Measurements from ENCODE around the gene ZBTB6. TPM values are rescaled to one million over a fixed set of nuclear protein-coding genes. Genes with fewer than 3 reads are reported as not detected.

ZBTB6 gene
- polyA plus RNA-seq, 1 donor (not counting 4 experiments of a cell fraction or from before 2014, with no cell fraction given): 7.3 TPM

DNA sequence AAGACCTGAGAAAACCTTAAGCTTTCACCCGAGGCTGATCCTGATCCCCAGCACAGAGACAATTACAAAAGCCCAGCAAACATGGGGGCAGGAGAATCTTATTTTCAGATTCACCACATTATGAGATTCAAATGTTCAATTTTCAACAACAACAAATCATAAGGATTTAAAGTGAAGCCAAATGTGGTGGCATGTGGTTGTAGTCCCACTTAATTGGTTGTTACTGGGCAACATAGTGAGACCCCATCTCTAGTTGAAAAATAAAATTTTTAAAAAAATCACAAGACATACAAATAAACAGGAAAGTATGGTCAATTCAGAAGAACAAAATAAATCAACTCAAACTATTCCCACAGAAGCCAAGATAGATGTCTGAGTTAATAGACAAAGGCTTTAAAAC is 23.8 kb upstream of the ZBTB6 start:
- H3K9me3 ChIP-seq (ENCODE audit: control insufficient read depth, low read depth, low read length): no peaks in the 10 kb centered on the region
- no peaks in the 10 kb centered on the region for H3K27me3 ChIP-seq (ENCODE audit: control insufficient read depth, extremely low read depth, insufficient read depth, low read length)
- H3K4me3 ChIP-seq (ENCODE audit: control insufficient read depth in 2 of 3, extremely low read depth in 1 of 3, insufficient read depth in 2 of 3, low read depth in 1 of 3, low read length in 3 of 3): no peak overlapping the region
- FAIRE-seq (no peak), DNase-seq (ENCODE audit: low read depth, low spot score) (no peak)
- no peak overlapping the region for H3K9ac ChIP-seq (ENCODE audit: control insufficient read depth, extremely low read depth, insufficient read depth, low read length)
- H2AFZ ChIP-seq (ENCODE audit: control insufficient read depth, low read length): no peak overlapping the region
- H3K9me1 ChIP-seq (ENCODE audit: control insufficient read depth, extremely low read depth, insufficient read depth, low read length): no peaks in the 10 kb centered on the region
- no peak overlapping the region for H3K4me2 ChIP-seq (ENCODE audit: control insufficient read depth, extremely low read depth, insufficient read depth, low read depth, low read length)
- peaks cover 9% of the 10 kb centered on the region for H3K4me1 ChIP-seq (ENCODE audit: control insufficient read depth, extremely low read depth, insufficient read depth, low read length)
- H3K79me2 ChIP-seq (ENCODE audit: control insufficient read depth, insufficient read depth, low read length): peaks cover 42% of the 10 kb centered on the region
- peaks cover 0 to 2% of the 10 kb centered on the region in 2 experiments for H3K36me3 ChIP-seq (ENCODE audit: control insufficient read depth in 2 of 2, extremely low read depth in 1 of 2, insufficient read depth in 2 of 2, low read length in 2 of 2)
- dilution Hi-C loops (cut with MboI; ENCODE audit: extremely low pct_ligation_motif_present, low sequenced_read_pairs): no loop called here
- H4K20me1 ChIP-seq (ENCODE audit: control insufficient read depth, extremely low read depth, insufficient read depth, low read length): no peaks in the 10 kb centered on the region
- TF ChIP-seq, protein P1, sequence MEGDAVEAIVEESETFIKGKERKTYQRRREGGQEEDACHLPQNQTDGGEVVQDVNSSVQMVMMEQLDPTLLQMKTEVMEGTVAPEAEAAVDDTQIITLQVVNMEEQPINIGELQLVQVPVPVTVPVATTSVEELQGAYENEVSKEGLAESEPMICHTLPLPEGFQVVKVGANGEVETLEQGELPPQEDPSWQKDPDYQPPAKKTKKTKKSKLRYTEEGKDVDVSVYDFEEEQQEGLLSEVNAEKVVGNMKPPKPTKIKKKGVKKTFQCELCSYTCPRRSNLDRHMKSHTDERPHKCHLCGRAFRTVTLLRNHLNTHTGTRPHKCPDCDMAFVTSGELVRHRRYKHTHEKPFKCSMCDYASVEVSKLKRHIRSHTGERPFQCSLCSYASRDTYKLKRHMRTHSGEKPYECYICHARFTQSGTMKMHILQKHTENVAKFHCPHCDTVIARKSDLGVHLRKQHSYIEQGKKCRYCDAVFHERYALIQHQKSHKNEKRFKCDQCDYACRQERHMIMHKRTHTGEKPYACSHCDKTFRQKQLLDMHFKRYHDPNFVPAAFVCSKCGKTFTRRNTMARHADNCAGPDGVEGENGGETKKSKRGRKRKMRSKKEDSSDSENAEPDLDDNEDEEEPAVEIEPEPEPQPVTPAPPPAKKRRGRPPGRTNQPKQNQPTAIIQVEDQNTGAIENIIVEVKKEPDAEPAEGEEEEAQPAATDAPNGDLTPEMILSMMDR (optimal IDR thresholded peaks at IDR 0.05 in 1 of 3, IDR thresholded peaks at IDR 0.05 in 1 of 3, conservative IDR thresholded peaks at IDR 0.05 in 1 of 3; ENCODE audit: extremely low read depth in 1 of 3, insufficient read depth in 2 of 3, low read length in 3 of 3): no peak
- no peak for TF ChIP-seq EZH2 (IDR thresholded peaks at IDR 0.05; ENCODE audit: low read length)
- no peak overlapping the region for H3K27ac ChIP-seq (ENCODE audit: control insufficient read depth, insufficient read depth, low read length)

DNA sequence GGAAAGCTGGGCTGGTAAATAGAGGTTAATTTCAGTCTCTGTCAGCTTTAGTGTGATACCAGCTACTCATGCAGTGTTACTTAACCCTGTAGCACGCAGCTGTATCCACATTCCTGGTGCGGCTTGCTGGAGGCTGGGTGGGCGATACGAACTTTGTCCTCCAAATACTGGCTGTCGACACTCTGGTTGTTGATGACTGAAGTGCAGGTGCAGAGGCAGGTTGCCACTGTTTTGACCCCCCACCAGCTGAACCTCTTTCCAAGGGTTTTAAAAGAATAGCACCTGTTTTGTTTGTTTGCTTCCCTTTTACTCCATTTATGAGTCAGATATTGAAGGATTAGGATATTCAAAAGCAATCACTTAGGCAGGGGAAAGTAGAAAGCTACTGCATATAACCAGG is 23.3 kb upstream of the ZBTB6 start:
- TF ChIP-seq, protein P1 (optimal IDR thresholded peaks at IDR 0.05 in 1 of 3, IDR thresholded peaks at IDR 0.05 in 1 of 3, conservative IDR thresholded peaks at IDR 0.05 in 1 of 3; ENCODE audit: extremely low read depth in 1 of 3, insufficient read depth in 2 of 3, low read length in 3 of 3): no peak
- TF ChIP-seq EZH2 (IDR thresholded peaks at IDR 0.05; ENCODE audit: low read length): no peak
- Histone ChIP-seq H2AFZ (ENCODE audit: control insufficient read depth, low read length) (no peak overlapping the region), H3K9ac (ENCODE audit: control insufficient read depth, extremely low read depth, insufficient read depth, low read length) (no peak overlapping the region), H3K27ac (ENCODE audit: control insufficient read depth, insufficient read depth, low read length) (no peak overlapping the region), H3K79me2 (ENCODE audit: control insufficient read depth, insufficient read depth, low read length) (peaks cover 42% of the 10 kb centered on the region), H3K36me3 (ENCODE audit: control insufficient read depth in 2 of 2, extremely low read depth in 1 of 2, insufficient read depth in 2 of 2, low read length in 2 of 2) (peaks cover 0 to 2% of the 10 kb centered on the region in 2 experiments), H3K4me3 (ENCODE audit: control insufficient read depth in 2 of 3, extremely low read depth in 1 of 3, insufficient read depth in 2 of 3, low read depth in 1 of 3, low read length in 3 of 3) (no peak overlapping the region), H3K9me3 (ENCODE audit: control insufficient read depth, low read depth, low read length) (no peaks in the 10 kb centered on the region), H3K9me1 (ENCODE audit: control insufficient read depth, extremely low read depth, insufficient read depth, low read length) (no peaks in the 10 kb centered on the region), H3K27me3 (ENCODE audit: control insufficient read depth, extremely low read depth, insufficient read depth, low read length) (no peaks in the 10 kb centered on the region), H3K4me2 (ENCODE audit: control insufficient read depth, extremely low read depth, insufficient read depth, low read depth, low read length) (no peak overlapping the region), H4K20me1 (ENCODE audit: control insufficient read depth, extremely low read depth, insufficient read depth, low read length) (no peaks in the 10 kb centered on the region), H3K4me1 (ENCODE audit: control insufficient read depth, extremely low read depth, insufficient read depth, low read length) (peaks cover 9% of the 10 kb centered on the region)
- DNase-seq (ENCODE audit: low read depth, low spot score) (no peak), FAIRE-seq (no peak)
- dilution Hi-C loops (cut with MboI; ENCODE audit: extremely low pct_ligation_motif_present, low sequenced_read_pairs): no loop called here

All from keratinocyte (primary cell).